Kidney (tissue), 14 donors: ENCODE measurements around the gene PHACTR2. TPM values are rescaled to one million over a fixed set of nuclear protein-coding genes. Genes with fewer than 3 reads are reported as not detected.

Experiments used
- DNase-seq, 5 donors: peaks; one replicate each; pipeline ENCODE4 v3.0.0-alpha.2; 2013 to 2020
- FAIRE-seq: peaks from 2 replicates; lab custom pipeline; 2012; peaks lifted over from hg19 to GRCh38; lab: Jason Lieb, UNC
- H3K27ac ChIP-seq, 2 donors: one replicate each; pipeline ENCODE4 v1.7.0; 2013; ENCODE audit warnings: low read depth in 2 of 2, low read length in 2 of 2, inconsistent platforms in 1 of 2
- H3K27me3 ChIP-seq: one replicate; pipeline ENCODE4 v1.7.1; 2013; ENCODE audit warnings: low read length, inconsistent platforms; ENCODE audit not compliant: control insufficient read depth, insufficient read depth
- H3K36me3 ChIP-seq, 3 donors: one replicate each; pipeline versions ENCODE4 v1.7.0 to v1.7.1; 2013; ENCODE audit warnings: low read length in 3 of 3, control low read depth in 1 of 3, inconsistent platforms in 1 of 3; ENCODE audit not compliant: insufficient read depth in 3 of 3, control insufficient read depth in 2 of 3
- H3K4me1 ChIP-seq, 3 donors: one replicate each; pipeline versions ENCODE4 v1.7.0 to v1.7.1; 2013; ENCODE audit warnings: low read length in 3 of 3, inconsistent platforms in 1 of 3, low read depth in 1 of 3; ENCODE audit not compliant: control insufficient read depth in 2 of 3, insufficient read depth in 2 of 3
- H3K4me3 ChIP-seq, 3 donors: one replicate each; pipeline versions ENCODE4 v1.7.0 to v1.8.1; 2013; ENCODE audit warnings: low read length in 3 of 3, control low read depth in 1 of 3, inconsistent platforms in 1 of 3
- H3K9ac ChIP-seq, 3 donors: one replicate each; pipeline versions ENCODE4 v1.7.0 to v1.7.1; 2013; ENCODE audit warnings: low read length in 3 of 3, control low read depth in 1 of 3, inconsistent platforms in 1 of 3
- H3K9me3 ChIP-seq, 3 donors: one replicate each; pipeline versions ENCODE4 v1.7.0 to v1.7.1; 2013; ENCODE audit warnings: low read length in 3 of 3, control low read depth in 1 of 3, inconsistent platforms in 1 of 3; ENCODE audit not compliant: control insufficient read depth in 2 of 3, insufficient read depth in 1 of 3
- CTCF ChIP-seq: IDR thresholded peaks from 3 replicates; pipeline ENCODE4 v1.5.1; 2012; ENCODE audit warnings: mild to moderate bottlenecking, moderate library complexity, borderline replicate concordance; ENCODE audit not compliant: insufficient read depth; ENCODE audit errors: extremely low read depth
- intact Hi-C: fragments of 100-400 bp; cut with DNase I; formaldehyde crosslinking; loops from one replicate; pipeline ENCODE4 v1.11.1; 2022
- polyA plus RNA-seq: library from polyadenylated mRNA; stranded (reverse); fragments of 350-450 nt; fragmentation: Illumina TruSeq; extraction: RNeasy Lipid Tissue Mini Kit (QIAGEN cat#74804); gene quantifications from one replicate; pipeline ENCODE4 v1.2.3, GENCODE V29; 2014; ENCODE audit warnings: low read depth, low replicate concordance; ENCODE audit not compliant: insufficient read depth
- total RNA-seq: library from RNA; stranded (reverse); fragmentation: NEBNext Ultra II Directional; extraction: Animal tissue kit (Norgen Biotek cat#: 25700); gene quantifications from one replicate; pipeline ENCODE4 v1.2.1, GENCODE V29; 2021
- donor health status: control.
- donor health status: control.
- donor health status: control.
- donor health status: control.
- donor health status: control.
- donor health status: DM: yes; HTN: yes; CAD: no.
- donor health status: Normal renal cell carcinoma (clear cell type).

Gene PHACTR2
- total and polyA plus RNA-seq, 2 donors from 2014 or later = 3.5 to 56.1 TPM

GRCh38 chr6:143707697-143708096 lies 29.9 kb downstream of the PHACTR2 start:
- FAIRE-seq (no peak), DNase-seq (no peak)
- Histone ChIP-seq H3K36me3 (peaks cover 0 to 2% (median 0%) of the 10 kb centered on the region in 3 donors), H3K4me3 (no peak overlapping the region), H3K27me3 (no peaks in the 10 kb centered on the region), H3K4me1 (no peaks in the 10 kb centered on the region), H3K9ac (no peak overlapping the region), H3K27ac (no peak overlapping the region), H3K9me3 (no peaks in the 10 kb centered on the region)
- TF ChIP-seq CTCF = no peak
- intact Hi-C loops = no loop called here

- TF ChIP-seq CTCF = no peak
- no peak overlapping the region for H3K27ac ChIP-seq
- no peaks in the 10 kb centered on the region for H3K9me3 ChIP-seq
- intact Hi-C loops = no loop called here
- FAIRE-seq = no peak
- no peaks in the 10 kb centered on the region for H3K4me1 ChIP-seq
- peaks cover 0 to 6% (median 0%) of the 10 kb centered on the region in 3 donors for H3K36me3 ChIP-seq
- no peak overlapping the region for H3K9ac ChIP-seq
- DNase-seq = no peak
- no peak overlapping the region for H3K4me3 ChIP-seq
- H3K27me3 ChIP-seq = no peaks in the 10 kb centered on the region
These were observed 31.1 kb downstream of the PHACTR2 start for GRCh38 chr6:143708889-143709288.

GRCh38 chr6:143711714-143712113 lies 33.9 kb downstream of the PHACTR2 start:
- H3K27me3 ChIP-seq = no peaks in the 10 kb centered on the region
- FAIRE-seq (no peak), DNase-seq (no peak)
- H3K9me3 ChIP-seq = no peaks in the 10 kb centered on the region
- H3K9ac ChIP-seq = no peak overlapping the region
- peaks cover 0 to 4% (median 0%) of the 10 kb centered on the region in 3 donors for H3K36me3 ChIP-seq
- H3K27ac ChIP-seq = no peak overlapping the region
- intact Hi-C loops = no loop called here
- H3K4me1 ChIP-seq = no peaks in the 10 kb centered on the region
- TF ChIP-seq CTCF = no peak
- H3K4me3 ChIP-seq = no peak overlapping the region

DNA sequence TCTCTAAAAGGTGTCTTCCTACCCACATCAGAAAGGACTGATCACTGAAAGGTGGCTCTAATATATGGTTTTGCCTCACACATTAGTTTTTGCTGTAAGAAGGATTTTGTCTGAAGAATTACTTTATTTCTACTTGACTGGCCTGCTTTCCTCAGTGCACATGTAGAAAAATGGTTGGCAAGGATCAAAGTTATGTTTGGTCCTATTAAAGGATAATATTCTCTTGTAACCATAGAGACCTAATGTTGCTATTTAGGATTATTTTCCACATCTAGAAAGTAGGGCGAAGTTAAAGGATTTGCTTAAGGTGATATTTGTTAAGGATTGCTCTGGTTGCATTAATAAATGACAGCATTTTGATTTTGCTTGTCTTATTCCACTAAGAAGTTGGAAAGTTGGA lies 40.7 kb downstream of the PHACTR2 start:
- no peak for FAIRE-seq

More for the DNA sequence above, 40.7 kb downstream of the PHACTR2 start:
- TF ChIP-seq CTCF = no peak
- no peak overlapping the region for H3K27ac ChIP-seq
- H3K9ac ChIP-seq = no peak overlapping the region
- no peaks in the 10 kb centered on the region for H3K4me1 ChIP-seq
- H3K36me3 ChIP-seq = peaks cover 0 to 2% (median 2%) of the 10 kb centered on the region in 3 donors
- no peaks in the 10 kb centered on the region for H3K9me3 ChIP-seq
- DNase-seq = no peak
- H3K4me3 ChIP-seq = no peak overlapping the region
- intact Hi-C loops = no loop called here
- no peaks in the 10 kb centered on the region for H3K27me3 ChIP-seq
